ENCODE measurements around the gene SELENOF. TPM values are rescaled to one million over a fixed set of nuclear protein-coding genes. Genes with fewer than 3 reads are reported as not detected.

SELENOF gene
- 100 to 1,000 TPM; 247 to 282 (median 270) TPM for polyA plus RNA-seq (ENCODE audit: insufficient read length in 3 of 3)
- long read RNA-seq, donor 1, transcript SELENOF-201 (5 exons, 1,781 nt): major isoform, 138 of 164 reads
- long read RNA-seq, donor 1, transcript SELENOF-202 (4 exons, 1,220 nt): minor isoform, 7 of 164 reads
- long read RNA-seq, donor 1, partial matches to known transcripts: 17 of 164 reads
- long read RNA-seq, donor 1, other reads (novel, unspliced or antisense): 0 of 164 reads
- long read RNA-seq, donor 2, transcript SELENOF-201 (5 exons, 1,781 nt): major isoform, 162 of 193 reads
- long read RNA-seq, donor 2, transcript SELENOF-202 (4 exons, 1,220 nt): minor isoform, 11 of 193 reads
- long read RNA-seq, donor 2, partial matches to known transcripts: 11 of 193 reads
- long read RNA-seq, donor 2, other reads (novel, unspliced or antisense): 5 of 193 reads
- long read RNA-seq, donor 3, transcript SELENOF-202 (4 exons, 1,220 nt): minor isoform, 6 of 202 reads
- long read RNA-seq, donor 3, transcript SELENOF-201 (5 exons, 1,781 nt): major isoform, 146 of 202 reads
- long read RNA-seq, donor 3, partial matches to known transcripts: 39 of 202 reads
- long read RNA-seq, donor 3, other reads (novel, unspliced or antisense): 11 of 202 reads
- long read RNA-seq, donor 4, transcript SELENOF-201 (5 exons, 1,781 nt): major isoform, 187 of 217 reads
- long read RNA-seq, donor 4, transcript SELENOF-202 (4 exons, 1,220 nt): minor isoform, 5 of 217 reads
- long read RNA-seq, donor 4, partial matches to known transcripts: 21 of 217 reads
- long read RNA-seq, donor 4, other reads (novel, unspliced or antisense): 0 of 217 reads
- long read RNA-seq, donor 5, transcript SELENOF-201 (5 exons, 1,781 nt): major isoform, 80 of 90 reads
- long read RNA-seq, donor 5, partial matches to known transcripts: 7 of 90 reads
- long read RNA-seq, donor 5, other reads (novel, unspliced or antisense): 0 of 90 reads
- long read RNA-seq, donor 6, transcript SELENOF-201 (5 exons, 1,781 nt): major isoform, 119 of 144 reads
- long read RNA-seq, donor 6, transcript SELENOF-202 (4 exons, 1,220 nt): minor isoform, 11 of 144 reads
- long read RNA-seq, donor 6, partial matches to known transcripts: 14 of 144 reads
- long read RNA-seq, donor 6, other reads (novel, unspliced or antisense): 0 of 144 reads
- long read RNA-seq, donor 7, transcript SELENOF-202 (4 exons, 1,220 nt): minor isoform, 5 of 155 reads
- long read RNA-seq, donor 7, transcript SELENOF-201 (5 exons, 1,781 nt): major isoform, 113 of 155 reads
- long read RNA-seq, donor 7, partial matches to known transcripts: 28 of 155 reads
- long read RNA-seq, donor 7, other reads (novel, unspliced or antisense): 6 of 155 reads
- long read RNA-seq, donor 8, transcript SELENOF-201 (5 exons, 1,781 nt): major isoform, 81 of 101 reads
- long read RNA-seq, donor 8, transcript SELENOF-202 (4 exons, 1,220 nt): minor isoform, 5 of 101 reads
- long read RNA-seq, donor 8, partial matches to known transcripts: 14 of 101 reads
- long read RNA-seq, donor 8, other reads (novel, unspliced or antisense): 0 of 101 reads
- long read RNA-seq, donor 9, transcript SELENOF-201 (5 exons, 1,781 nt): major isoform, 153 of 209 reads
- long read RNA-seq, donor 9, transcript SELENOF-202 (4 exons, 1,220 nt): minor isoform, 11 of 209 reads
- long read RNA-seq, donor 9, partial matches to known transcripts: 36 of 209 reads
- long read RNA-seq, donor 9, other reads (novel, unspliced or antisense): 7 of 209 reads
- long read RNA-seq, donor 10, transcript SELENOF-201 (5 exons, 1,781 nt): major isoform, 121 of 151 reads
- long read RNA-seq, donor 10, transcript SELENOF-202 (4 exons, 1,220 nt): minor isoform, 8 of 151 reads
- long read RNA-seq, donor 10, partial matches to known transcripts: 13 of 151 reads
- long read RNA-seq, donor 10, other reads (novel, unspliced or antisense): 8 of 151 reads
- long read RNA-seq, donor 11, transcript SELENOF-201 (5 exons, 1,781 nt): major isoform, 89 of 116 reads
- long read RNA-seq, donor 11, partial matches to known transcripts: 16 of 116 reads
- long read RNA-seq, donor 11, other reads (novel, unspliced or antisense): 6 of 116 reads
- long read RNA-seq, donor 12, transcript SELENOF-201 (5 exons, 1,781 nt): major isoform, 161 of 198 reads
- long read RNA-seq, donor 12, transcript SELENOF-202 (4 exons, 1,220 nt): minor isoform, 10 of 198 reads
- long read RNA-seq, donor 12, partial matches to known transcripts: 23 of 198 reads
- long read RNA-seq, donor 12, other reads (novel, unspliced or antisense): 0 of 198 reads
- long read RNA-seq, donor 13, transcript SELENOF-201 (5 exons, 1,781 nt): major isoform, 66 of 84 reads
- long read RNA-seq, donor 13, partial matches to known transcripts: 14 of 84 reads
- long read RNA-seq, donor 13, other reads (novel, unspliced or antisense): 0 of 84 reads
- long read RNA-seq, donor 14: 0 reads
- long read RNA-seq, donor 15, transcript SELENOF-201 (5 exons, 1,781 nt): major isoform, 161 of 197 reads
- long read RNA-seq, donor 15, transcript SELENOF-202 (4 exons, 1,220 nt): minor isoform, 14 of 197 reads
- long read RNA-seq, donor 15, partial matches to known transcripts: 21 of 197 reads
- long read RNA-seq, donor 15, other reads (novel, unspliced or antisense): 0 of 197 reads
- long read RNA-seq, donor 16, transcript SELENOF-201 (5 exons, 1,781 nt): major isoform, 175 of 224 reads
- long read RNA-seq, donor 16, transcript SELENOF-202 (4 exons, 1,220 nt): minor isoform, 7 of 224 reads
- long read RNA-seq, donor 16, partial matches to known transcripts: 35 of 224 reads
- long read RNA-seq, donor 16, other reads (novel, unspliced or antisense): 6 of 224 reads

DNA sequence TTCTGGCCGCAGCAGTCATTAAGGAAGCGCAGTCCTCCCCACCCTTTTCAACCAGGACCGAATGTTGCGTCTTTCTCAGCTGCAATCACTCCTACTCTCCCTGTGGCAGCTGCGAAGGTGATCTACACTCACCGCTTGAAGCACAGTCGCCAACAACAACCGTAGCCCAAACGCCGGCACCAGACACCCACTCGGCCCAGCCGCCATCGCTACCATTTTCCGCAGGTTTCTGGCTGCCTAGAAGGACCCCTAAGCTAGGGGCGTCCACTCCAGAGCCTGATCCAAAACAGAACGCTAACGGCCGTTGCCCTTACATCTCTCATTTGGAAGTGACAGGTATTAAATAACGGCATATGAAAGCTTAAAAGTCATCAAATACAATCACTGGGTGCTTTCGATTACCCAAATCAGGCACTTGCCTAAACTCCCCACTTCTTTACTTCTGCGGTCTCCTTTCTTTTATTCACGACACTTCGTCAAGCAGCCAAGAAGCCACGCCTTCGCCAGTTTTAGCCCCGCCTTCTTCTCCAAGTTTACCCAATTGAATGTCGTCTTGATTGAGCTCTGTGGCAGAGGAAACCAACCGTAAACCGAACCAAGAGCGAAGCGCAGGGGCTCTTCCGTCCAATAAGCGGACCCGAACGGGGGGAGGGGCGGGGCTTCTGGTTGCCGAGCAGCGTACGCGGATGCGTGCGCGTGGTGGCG is at the start of gene SELENOF:
TSS of gene SELENOF (minus strand) at position 231 of the 705 bp plus-strand sequence. CDS start at position 216, 15 bp downstream.
- DNase-seq: peak; percentile 100

- no peak for DNase-seq
Measured at GRCh38 chr1:86960548-86960947, 46.6 kb upstream of the SELENOF start.

GRCh38 chr1:86957221-86957620 is 43.3 kb upstream of the SELENOF start:
- no peak for DNase-seq

DNA sequence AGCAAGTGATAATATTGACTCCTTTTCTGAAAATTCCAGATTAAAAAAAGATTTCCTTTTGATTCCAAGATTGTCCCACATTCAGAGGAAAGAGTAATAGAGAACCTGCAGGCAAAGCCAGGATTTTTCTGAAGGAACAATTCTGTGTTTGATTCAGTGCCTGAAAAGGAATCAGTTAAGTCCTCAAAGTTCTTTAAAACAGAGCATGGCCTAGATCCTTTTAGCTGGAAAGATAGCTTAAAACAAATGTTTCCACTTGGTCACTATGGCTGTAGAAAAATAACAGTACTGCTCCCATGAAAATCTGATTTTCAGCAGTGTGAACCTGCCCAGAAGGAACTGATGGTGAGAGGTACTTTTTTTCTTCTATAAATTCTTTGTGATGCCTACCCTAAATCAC is 42.3 kb upstream of the SELENOF start:
- no peak for DNase-seq

- no peak for DNase-seq
Measured at GRCh38 chr1:86955678-86956077, 41.8 kb upstream of the SELENOF start.

- DNase-seq: no peak
Measured at GRCh38 chr1:86953167-86953566, 39.2 kb upstream of the SELENOF start.

DNA sequence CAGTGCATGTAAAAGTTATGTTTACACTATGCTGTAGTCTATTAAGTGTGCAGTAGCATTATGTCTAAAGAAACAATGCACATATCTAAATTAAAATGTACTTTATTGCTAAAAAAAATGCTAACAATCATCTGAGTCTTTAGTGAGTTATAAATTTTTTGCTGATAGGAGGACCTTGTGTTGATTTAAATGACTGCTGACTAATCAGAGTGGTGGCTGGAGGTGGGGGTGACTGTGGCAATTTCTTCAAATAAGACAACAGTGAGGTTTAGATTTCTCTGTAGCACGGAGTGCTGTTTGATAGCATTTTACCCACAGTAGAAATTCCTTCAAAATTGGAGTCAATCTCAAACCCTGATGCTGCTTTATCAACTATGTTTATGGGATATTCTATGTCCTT is 37.5 kb upstream of the SELENOF start:
- no peak for DNase-seq

GRCh38 chr1:86950712-86951419 is 36.9 kb upstream of the SELENOF start:
- no peak for DNase-seq

DNA sequence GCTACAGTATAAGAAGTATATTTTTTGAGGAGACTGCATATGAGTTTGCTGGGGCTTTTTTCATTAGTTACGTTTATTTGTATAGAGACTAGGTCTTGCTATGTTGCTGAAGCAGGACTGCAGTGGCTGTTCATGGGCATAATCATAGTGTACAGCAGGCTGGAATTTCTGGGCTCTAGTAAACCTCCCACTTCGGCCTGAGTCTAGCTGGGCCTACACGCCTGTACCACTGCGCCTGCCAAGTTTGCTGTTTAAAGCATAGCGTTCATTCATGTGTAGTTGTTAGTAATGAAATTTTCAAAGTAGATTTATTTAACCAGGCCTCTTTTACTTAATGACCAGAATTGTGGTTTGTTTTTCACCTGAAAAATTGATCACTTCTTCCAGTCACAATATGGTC is 34.3 kb upstream of the SELENOF start:
- DNase-seq: no peak

- no peak for DNase-seq
Measured at GRCh38 chr1:86942743-86943142, 28.8 kb upstream of the SELENOF start.

- DNase-seq: no peak
Measured at GRCh38 chr1:86942042-86942441, 28.1 kb upstream of the SELENOF start.

DNA sequence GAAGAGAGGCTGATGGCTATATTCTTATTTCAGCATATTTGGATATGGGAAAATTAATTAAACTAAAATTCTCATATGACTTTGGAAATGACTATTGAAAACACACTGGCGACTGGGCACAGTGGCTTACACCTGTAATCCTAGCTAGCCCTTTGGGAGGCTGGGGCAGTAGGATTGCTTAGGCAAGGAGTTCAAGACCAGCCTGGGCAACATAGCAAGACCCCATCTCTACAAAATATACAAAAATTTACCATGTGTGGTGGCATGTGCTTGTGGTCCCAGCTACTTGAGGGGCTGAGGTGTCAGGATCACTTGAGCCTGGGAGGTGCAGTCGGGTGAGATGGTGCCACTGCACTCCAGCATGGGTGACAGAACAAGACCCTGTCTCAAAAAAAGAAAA is 26.7 kb upstream of the SELENOF start:
- DNase-seq: no peak

DNA sequence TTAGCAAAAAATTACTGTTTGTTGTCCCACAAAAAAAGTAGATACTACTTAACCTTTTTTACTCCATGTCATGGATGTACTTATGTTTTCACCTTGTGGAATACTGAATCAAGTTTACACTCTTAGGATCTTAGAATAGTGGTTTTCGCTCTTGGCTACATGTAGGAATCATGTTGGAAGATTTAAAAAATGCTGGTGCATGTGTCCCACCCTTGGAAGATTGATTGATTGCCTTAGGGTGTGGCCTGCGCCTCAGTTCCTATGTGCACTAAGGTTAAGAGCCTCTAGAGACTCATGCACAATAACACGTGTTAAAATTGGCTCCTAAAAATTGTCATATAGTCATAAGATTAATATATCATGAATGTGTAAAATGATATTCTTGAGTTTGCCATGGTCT is 25.5 kb upstream of the SELENOF start:
- DNase-seq: no peak

- DNase-seq: no peak
Measured at GRCh38 chr1:86938855-86939254, 24.9 kb upstream of the SELENOF start.

GRCh38 chr1:86938450-86938849 is 24.5 kb upstream of the SELENOF start:
- no peak for DNase-seq

DNA sequence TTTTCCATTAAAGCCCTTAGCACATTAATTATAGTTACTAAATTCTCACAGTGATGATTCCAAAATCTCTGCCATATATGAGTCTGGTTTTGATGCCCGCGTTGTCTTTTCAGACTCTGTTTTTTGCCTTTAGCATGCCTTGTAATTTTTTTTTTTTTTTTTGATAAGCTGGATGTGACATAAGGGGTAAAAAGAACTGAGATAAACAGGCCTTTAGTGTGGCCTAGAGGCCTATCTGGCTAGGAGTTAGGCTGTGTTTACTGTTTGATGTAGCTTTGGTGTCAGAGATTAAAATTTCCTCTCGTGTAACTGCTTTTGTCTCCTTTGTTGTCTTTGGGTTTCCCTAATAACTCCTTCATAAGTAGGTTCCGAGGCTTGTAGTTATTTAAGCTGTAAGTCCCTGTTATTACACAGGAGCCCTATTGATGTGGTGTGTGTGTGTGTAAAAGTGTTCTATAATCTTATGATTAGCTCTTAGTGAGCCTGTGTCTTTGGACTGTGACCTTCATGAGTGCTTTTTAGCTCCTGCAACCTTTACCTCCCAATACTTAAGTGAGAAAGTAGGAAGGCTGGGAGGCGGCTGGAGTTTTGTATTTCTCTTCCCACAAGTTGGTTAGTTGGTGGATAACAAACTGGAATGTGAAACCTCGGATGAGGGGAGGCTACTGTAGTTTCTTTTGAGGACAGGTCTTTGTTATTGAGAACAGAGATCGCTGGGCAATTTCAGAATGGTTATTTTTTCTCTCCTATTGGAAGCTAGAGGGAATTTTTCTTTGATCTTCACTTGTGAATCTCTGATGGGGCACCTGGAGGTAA is 19.8 kb upstream of the SELENOF start:
- DNase-seq: no peak
